Parathyroid adenoma (tissue), 2 donors: Measurements from ENCODE around the gene HRK.

ENCODE experiments used
- H2AFZ ChIP-seq: fragments of 300-600 bp; sonication (generic); one replicate; pipeline ENCODE4 v1.7.0; 2017; ENCODE audit warnings: antibody characterized with exemption, mild to moderate bottlenecking
- H3K27ac ChIP-seq: fragments of 300-600 bp; sonication (generic); one replicate; pipeline ENCODE4 v1.7.0; 2017
- H3K27me3 ChIP-seq: fragments of 300-600 bp; sonication (generic); one replicate; pipeline ENCODE4 v1.7.0; 2017; ENCODE audit warnings: low read length; ENCODE audit not compliant: control insufficient read depth, insufficient read depth
- H3K36me3 ChIP-seq: fragments of 300-600 bp; sonication (generic); one replicate; pipeline ENCODE4 v1.7.0; 2017; ENCODE audit warnings: low read length; ENCODE audit not compliant: control insufficient read depth, insufficient read depth
- H3K4me1 ChIP-seq: fragments of 300-600 bp; sonication (generic); one replicate; pipeline ENCODE4 v1.7.0; 2017; ENCODE audit warnings: control low read depth
- H3K4me2 ChIP-seq: fragments of 300-600 bp; sonication (generic); one replicate; pipeline ENCODE4 v1.7.0; 2017; ENCODE audit warnings: low read length
- H3K4me3 ChIP-seq: fragments of 300-600 bp; sonication (generic); one replicate; pipeline ENCODE4 v1.7.0; 2017; ENCODE audit warnings: low read depth, low read length
- H3K79me2 ChIP-seq: fragments of 300-600 bp; sonication (generic); one replicate; pipeline ENCODE4 v1.7.0; 2017; ENCODE audit warnings: control low read depth
- H3K9ac ChIP-seq: fragments of 300-600 bp; sonication (generic); one replicate; pipeline ENCODE4 v1.7.0; 2017; ENCODE audit warnings: mild to moderate bottlenecking
- H3K9me3 ChIP-seq: fragments of 300-600 bp; sonication (generic); one replicate; pipeline ENCODE4 v1.7.0; 2017; ENCODE audit warnings: low read length; ENCODE audit not compliant: control insufficient read depth
- CTCF ChIP-seq: fragments of 300-600 bp; sonication (generic); IDR thresholded peaks from one replicate; pipeline ENCODE4 v1.7.0; 2017; ENCODE audit warnings: antibody characterized with exemption, mild to moderate bottlenecking
- donor health status: primary hyperparathyroidism.

The HRK gene

GRCh38 chr12:116864371-116865160 lies 16.7 kb downstream of the HRK start:
- Histone ChIP-seq H3K4me3 (no peak overlapping the region), H3K9ac (no peak overlapping the region), H3K27me3 (no peaks in the 10 kb centered on the region), H2AFZ (no peak overlapping the region), H3K4me2 (no peak overlapping the region), H3K4me1 (no peaks in the 10 kb centered on the region), H3K27ac (no peak overlapping the region), H3K79me2 (no peaks in the 10 kb centered on the region), H3K36me3 (no peaks in the 10 kb centered on the region), H3K9me3 (no peaks in the 10 kb centered on the region)
- TF ChIP-seq CTCF, result no peak

- Histone ChIP-seq H3K9ac (no peak overlapping the region), H3K27ac (no peak overlapping the region), H3K4me1 (no peaks in the 10 kb centered on the region), H3K4me2 (no peak overlapping the region), H3K36me3 (no peaks in the 10 kb centered on the region), H2AFZ (no peak overlapping the region), H3K9me3 (no peaks in the 10 kb centered on the region), H3K27me3 (no peaks in the 10 kb centered on the region), H3K79me2 (no peaks in the 10 kb centered on the region), H3K4me3 (no peak overlapping the region)
- TF ChIP-seq CTCF, result no peak
Observed at GRCh38 chr12:116863275-116863767, 17.9 kb downstream of the HRK start.

GRCh38 chr12:116862167-116862566 lies 19.1 kb downstream of the HRK start:
- H3K4me1 ChIP-seq, result no peaks in the 10 kb centered on the region
- no peak overlapping the region for H3K4me3 ChIP-seq
- H3K27ac ChIP-seq, result no peak overlapping the region
- no peaks in the 10 kb centered on the region for H3K36me3 ChIP-seq
- H3K9me3 ChIP-seq, result no peaks in the 10 kb centered on the region
- no peaks in the 10 kb centered on the region for H3K27me3 ChIP-seq
- no peak overlapping the region for H2AFZ ChIP-seq
- no peak for TF ChIP-seq CTCF
- H3K79me2 ChIP-seq, result no peaks in the 10 kb centered on the region
- H3K4me2 ChIP-seq, result no peak overlapping the region
- no peak overlapping the region for H3K9ac ChIP-seq

GRCh38 chr12:116861320-116861719 lies 19.9 kb downstream of the HRK start:
- Histone ChIP-seq H3K4me2 (no peak overlapping the region), H3K9me3 (no peaks in the 10 kb centered on the region), H3K27ac (no peak overlapping the region), H3K4me1 (no peaks in the 10 kb centered on the region), H3K27me3 (no peaks in the 10 kb centered on the region), H3K79me2 (no peaks in the 10 kb centered on the region), H3K9ac (no peak overlapping the region), H3K36me3 (no peaks in the 10 kb centered on the region), H3K4me3 (no peak overlapping the region), H2AFZ (no peak overlapping the region)
- TF ChIP-seq CTCF, result no peak

GRCh38 chr12:116860263-116860662 lies 21.0 kb downstream of the HRK start:
- no peaks in the 10 kb centered on the region for H3K27me3 ChIP-seq
- H3K4me1 ChIP-seq, result no peaks in the 10 kb centered on the region
- H3K27ac ChIP-seq, result no peak overlapping the region
- no peak overlapping the region for H3K4me2 ChIP-seq
- no peak overlapping the region for H3K4me3 ChIP-seq
- no peaks in the 10 kb centered on the region for H3K79me2 ChIP-seq
- no peaks in the 10 kb centered on the region for H3K36me3 ChIP-seq
- no peak overlapping the region for H3K9ac ChIP-seq
- no peaks in the 10 kb centered on the region for H3K9me3 ChIP-seq
- no peak overlapping the region for H2AFZ ChIP-seq
- TF ChIP-seq CTCF, result no peak
